K562 treated with DMSO at 1 percent for 48 hours (cell line): ENCODE data around the gene NPL. TPM values are rescaled to one million over a fixed set of nuclear protein-coding genes. Genes with fewer than 3 reads are reported as not detected.

Experiments
- total RNA-seq: library from RNA; unstranded; fragments of 300-600 nt; gene quantifications from 2 replicates; pipeline ENCODE4 v1.2.3, GENCODE V29; 2022; ENCODE audit warnings: low replicate concordance; ENCODE audit errors: extremely low read depth

The NPL gene
- not detected in 2 replicates for total RNA-seq

DNA sequence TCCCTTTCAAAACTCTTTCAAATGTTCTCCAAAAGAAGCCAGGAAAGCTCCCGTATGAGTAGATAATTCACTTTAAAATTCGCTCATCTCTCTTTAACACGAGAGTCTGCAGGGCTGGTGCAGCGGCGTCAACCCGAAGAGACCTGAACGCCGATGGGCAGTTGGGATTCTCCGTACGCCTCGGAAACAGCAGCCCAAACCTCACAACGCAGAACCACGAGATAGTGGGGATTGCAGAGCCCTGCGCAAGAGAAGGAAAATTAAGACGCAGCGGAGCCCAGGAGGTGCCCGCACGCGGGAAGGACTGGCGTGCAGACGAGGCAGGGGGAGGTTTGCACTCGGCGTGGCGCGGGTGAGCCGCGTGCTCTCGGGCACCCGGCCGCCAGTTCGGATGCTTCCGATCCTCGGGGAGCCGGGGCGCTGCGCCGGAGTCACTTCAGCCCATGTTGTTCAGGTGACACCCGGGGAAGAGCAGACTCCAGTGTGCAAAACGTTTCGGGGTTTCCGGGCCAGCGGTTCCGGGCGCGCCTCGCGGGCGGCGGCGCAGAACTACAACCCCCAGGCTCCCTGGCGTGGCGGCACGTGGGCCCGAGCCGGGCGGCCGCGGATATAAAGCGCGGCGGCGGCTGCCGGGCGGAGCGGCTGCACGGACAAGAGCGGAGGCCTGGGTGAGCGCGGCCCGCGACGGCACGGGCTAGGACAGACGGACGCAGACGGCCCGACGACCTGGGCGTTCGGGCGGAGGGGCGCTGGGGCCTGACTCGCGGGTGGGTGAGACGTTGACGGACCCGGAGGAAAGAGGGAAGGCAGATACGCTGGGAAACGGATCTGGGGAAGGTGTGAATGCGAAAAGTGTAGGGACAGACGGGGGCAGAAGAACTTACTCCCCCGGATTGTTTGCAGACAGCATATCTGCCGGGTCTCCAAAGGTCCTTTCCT is at the start of gene NPL:
TSS of gene NPL (plus strand) at position 636 of the 939 bp plus-strand sequence. CDS start 4,599 bp downstream, outside the sequence.

GRCh38 chr1:182839209-182840066 is 49.9 kb downstream of the NPL start, which contains the start of gene DHX9:
Gene DHX9 (plus strand): TSS chr1:182839347. CDS start chr1:182842567, 3,220 bp downstream.

Other genes starting within 250 kb of the NPL start
- gene RNASEL, start 200.5 kb upstream of the NPL start, total RNA-seq, result not detected in 2 replicates
- not detected in 2 replicates for gene RGS16, start 185.4 kb upstream of the NPL start, total RNA-seq
- not detected in 2 replicates for gene RGS8, start 105.2 kb upstream of the NPL start, total RNA-seq
- gene DHX9, start 49.6 kb downstream of the NPL start, total RNA-seq, result not detected in 2 replicates
- gene SHCBP1L, start 163.4 kb downstream of the NPL start, total RNA-seq, result not detected in 2 replicates
- not detected in 2 replicates for gene LAMC1, start 233.6 kb downstream of the NPL start, total RNA-seq